ENCODE results near the gene EFCAB5.
"Not testable (repeated sequence)": the region's sequence is repeated elsewhere in the genome, so short reads cannot be mapped to it uniquely, and the experiment has no call there.

The EFCAB5 gene

DNA sequence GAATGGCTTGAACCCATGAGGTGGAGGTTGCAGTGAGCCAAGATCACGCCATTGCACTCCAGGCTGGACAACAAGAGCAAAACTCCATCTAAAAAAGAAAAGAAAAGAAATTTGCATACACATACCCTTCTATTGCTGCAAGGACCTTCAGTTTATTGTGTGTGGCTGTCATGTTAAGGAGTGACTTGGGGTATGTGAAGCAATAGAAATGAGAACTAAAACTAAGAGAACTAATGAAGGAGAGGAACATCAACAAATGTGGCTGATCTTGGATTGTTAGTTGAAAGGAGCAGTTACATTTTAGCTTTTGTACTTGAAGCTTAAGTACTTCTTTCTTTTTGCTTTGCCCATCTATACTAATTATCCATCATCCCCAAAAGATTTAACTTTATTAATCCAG, 162.5 kb downstream of the EFCAB5 start:
- DNase-seq = no peak

DNA sequence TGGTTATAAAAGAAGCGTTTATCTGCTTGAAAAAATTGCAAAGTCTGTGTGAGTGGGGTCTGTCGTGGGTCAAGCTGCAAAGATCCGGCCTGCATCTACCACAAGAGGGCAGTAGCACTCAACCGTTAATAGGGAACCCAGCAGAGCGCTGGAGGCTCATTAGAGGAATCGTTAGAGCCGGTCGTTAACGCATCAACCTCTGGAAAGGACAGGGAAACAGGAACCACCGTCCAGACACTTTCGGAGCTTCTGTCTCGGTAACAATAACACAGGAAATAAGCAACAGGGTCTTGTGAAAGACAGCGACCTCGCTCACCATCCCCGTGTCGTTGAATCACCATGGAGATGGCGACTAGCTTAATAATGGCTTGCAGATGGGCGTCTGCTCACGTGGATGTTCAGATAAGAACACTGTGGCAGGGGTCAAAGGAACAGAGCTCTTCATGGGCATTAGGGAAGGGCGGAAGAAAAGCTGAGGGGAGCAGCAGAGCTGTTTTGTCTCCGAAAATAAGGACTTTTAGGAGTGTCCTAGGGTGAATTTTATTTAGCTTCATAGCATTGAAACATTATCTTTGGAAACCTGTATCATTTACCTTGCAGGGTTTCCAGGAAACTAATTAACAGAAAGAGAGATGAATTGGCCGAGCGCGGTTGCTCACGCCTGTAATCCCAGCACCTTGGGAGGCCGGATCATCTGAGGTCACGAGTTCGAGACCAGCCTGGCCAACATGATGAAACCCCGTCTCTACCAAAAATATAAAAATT, 163.3 kb downstream of the EFCAB5 start:
- DNase-seq = peak; percentile 87

DNA sequence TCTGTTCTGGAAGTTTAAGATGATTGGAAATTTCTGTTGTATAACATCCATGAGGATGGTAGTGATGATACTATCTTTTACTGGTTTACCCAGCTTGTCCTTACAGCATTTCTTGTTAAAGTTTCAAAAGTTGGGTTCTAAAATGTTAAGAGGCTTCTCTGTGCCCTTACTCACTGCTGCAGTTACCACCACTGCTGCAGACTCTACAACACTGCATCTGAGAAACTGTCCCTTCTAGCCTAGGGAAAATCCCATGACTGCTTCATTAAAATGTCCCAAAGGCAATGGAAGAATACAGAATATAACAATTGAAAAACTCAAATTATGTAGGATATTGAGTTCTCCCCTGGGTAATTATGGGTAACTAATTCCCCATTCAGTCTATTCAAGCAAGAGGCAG, 171.4 kb downstream of the EFCAB5 start:
- no peak for DNase-seq

DNA sequence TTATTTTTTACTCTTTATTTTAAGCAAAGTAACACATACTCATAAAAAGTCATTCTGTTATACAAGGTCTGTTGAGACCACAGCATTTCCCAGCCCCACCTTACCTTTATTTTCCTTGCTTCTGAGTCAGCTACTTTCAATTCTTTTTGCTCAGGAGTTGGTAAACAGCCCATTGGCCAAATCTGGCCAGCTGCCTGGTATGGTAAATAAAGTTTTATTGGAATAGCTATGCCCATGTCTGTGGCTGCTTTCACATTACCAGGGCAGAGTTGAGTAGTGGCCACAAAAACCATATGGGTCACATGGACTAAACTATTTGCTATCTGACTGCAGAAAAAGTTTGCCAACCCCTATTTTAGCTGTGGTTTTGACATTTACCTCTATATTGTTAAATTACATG, 171.8 kb downstream of the EFCAB5 start:
- DNase-seq = no peak

DNA sequence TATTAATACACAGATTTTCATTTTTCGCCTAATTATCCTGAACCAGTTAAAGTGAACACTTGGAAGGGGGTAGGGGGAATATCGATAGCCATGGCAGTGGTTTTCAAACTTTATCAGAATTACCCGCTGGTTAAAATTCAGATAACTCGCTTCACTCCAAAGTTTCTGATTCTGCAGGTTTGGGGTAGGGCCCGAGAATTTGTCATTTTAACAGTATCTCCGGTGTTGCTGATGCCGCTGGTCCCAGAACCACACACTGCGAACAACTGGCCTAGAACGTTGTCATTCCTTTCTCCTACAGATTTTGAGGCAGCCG, 174.9 kb downstream of the EFCAB5 start:
- no peak for DNase-seq

DNA sequence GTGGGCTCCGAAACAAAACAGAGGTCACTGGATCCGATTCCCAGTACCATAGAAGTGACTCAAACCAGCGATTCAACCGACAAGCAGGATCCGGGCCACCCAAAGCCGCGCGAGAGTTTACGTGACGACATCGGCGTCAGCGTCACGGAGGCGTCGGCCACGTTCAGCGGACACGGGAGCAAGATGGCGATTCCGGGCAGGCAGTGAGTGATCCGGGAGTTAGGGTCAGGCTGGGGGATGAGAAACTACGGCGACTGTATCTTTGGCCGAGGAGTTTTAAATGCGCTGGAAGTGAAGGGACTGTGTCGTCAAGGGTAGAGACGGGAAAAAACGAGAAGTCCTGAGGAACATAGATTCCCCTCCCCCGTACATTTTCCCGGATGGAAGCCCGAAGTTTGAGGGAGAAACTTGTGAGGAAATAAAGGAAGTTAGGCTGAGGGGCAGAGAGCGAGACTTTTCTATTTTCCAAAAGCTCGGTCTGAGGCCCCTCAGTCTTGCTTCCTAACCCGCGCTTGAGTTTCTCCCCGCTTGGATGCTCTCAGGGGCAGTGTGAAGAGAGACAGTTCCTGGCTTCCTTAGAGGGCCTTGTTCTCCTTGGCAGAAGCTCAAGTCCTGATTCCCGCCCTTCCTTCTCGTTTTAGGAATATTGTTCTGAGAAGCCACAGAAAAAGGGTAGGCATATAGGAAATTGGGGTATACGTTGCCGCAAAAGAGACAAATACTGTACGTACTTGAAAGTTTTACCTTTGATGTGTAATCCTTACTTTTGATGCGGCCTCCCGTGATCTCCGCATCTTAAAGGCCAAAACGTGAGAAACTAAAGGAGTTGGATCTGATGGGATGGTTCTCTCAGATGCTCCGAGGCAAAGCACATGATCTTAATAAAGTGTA, 175.5 kb downstream of the EFCAB5 start, which contains the start of gene NSRP1:
TSS of gene NSRP1 (plus strand) at position 156 of the 891 bp plus-strand sequence. CDS start at position 184, 28 bp downstream.
- peak; percentile 37 for DNase-seq

DNA sequence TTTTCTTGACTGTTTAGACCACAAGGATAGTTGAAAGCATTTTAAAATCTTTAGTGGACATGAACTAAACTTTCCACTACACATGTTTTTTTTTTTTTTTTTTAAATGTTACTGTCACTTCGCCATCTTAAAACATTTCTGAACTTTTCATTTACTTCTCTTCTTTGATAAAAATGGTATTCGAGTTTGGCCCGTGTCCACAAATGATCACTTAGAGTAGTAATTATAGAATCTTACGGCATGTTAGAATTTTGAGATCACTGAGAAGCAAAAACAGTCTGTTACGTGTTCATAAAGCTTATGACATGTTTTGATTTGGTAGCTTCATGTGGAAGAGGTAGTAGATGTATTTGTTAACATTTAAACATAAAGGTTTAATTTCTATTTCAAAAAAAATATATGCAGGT, 176.2 kb downstream of the EFCAB5 start:
- no peak for DNase-seq

DNA sequence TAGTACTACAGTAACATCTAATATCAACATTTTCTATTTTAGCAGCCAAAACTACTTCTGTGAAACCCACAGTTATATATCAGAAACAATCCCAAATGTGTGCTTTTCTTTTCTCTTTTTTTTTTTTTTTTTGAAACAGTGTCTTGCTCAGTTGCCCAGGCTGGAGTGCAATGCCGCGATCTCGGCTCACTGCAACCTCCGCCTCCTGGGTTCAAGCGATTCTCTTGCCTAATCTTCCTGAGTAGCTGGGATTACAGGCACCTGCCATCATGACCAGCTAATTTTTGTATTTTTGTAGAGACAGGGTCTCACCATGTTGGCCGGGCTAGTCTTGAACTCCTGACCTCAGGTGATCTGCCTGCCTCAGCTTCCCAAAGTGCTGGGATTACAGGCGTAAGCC, 177.2 kb downstream of the EFCAB5 start:
- DNase-seq = not testable (repeated sequence)

DNA sequence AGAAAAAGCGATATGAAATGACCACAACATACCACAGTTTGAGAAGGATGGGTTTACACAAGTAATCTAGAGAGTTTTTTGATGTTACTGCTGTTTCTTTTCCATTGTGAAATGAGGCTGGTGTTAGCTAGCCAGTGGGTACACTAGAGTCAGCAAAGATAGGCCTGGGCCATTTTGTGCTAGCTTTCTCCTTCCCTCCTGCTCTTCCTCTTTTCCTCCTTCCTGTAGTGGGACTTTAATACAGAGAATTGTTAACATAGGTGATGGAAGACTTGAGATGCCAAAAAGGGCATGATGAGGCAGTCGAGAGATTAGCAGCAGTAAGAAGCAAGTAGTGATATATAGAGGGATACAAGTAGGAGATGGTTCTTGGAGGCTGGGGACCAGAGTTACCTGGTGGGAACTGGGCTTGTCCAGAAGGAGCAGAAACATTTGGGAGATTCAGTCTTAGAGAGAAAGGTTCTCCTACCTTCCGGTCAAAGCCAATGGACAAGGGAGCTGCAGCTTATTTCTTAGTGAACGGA, 182.9 kb downstream of the EFCAB5 start:
- no peak for DNase-seq

DNA sequence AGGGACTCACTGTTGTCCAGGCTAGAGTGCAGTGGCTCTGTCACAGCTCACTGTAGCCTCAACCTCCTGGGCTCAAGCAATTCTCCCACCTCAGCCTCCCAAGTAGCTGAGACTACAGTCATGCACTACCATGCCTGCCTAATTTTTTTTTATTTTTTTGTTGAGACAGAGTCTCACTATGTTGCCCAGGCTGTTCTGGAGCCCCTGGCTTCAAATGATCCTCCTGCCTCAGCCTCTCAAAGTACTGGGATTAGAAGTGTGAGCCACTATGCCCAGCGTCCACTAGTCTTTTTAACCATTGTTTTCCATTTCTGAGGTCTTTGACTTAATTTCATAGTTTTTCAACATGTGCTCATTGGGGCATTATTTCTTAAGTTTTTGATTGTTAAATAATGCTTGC, 188.7 kb downstream of the EFCAB5 start:
- no peak for DNase-seq

DNA sequence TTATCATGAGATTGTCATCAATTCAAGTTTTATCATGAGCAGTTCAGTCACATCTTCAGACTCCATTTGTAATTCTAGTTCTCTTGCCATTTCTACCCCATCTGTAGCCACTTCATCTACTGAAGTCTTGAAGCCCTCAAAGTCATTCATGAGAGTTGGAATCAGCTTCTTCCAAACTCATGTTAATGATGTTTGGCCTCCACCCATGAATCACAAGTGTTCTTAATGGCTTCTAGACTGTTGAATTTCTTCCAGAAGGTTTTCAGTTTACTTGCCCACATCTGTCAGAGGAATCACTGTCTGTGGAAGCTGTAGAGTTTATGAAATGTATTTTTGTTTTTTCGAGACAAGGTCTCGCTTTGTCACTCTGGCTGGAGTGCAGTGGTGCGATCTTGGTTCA, 191.2 kb downstream of the EFCAB5 start:
- DNase-seq = no peak

DNA sequence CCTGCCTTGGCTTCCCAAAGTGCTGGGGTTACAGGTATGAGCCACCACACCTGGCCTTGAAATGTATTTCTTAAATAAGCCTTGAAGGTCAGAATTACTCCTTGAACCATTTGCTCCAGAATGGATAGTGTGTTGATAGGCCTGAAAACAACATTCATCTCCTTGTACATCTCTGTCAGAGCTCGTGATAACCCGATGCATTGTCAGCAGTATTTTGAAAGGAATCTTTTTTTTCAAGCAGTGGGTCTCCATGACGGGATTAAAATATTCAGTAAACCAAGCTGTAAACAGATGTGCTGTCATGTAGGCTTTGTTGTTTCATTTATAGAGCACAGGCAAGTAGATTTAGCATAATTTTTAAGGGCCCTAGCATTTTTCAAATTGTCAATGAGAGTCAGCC, 191.8 kb downstream of the EFCAB5 start:
- DNase-seq = no peak

DNA sequence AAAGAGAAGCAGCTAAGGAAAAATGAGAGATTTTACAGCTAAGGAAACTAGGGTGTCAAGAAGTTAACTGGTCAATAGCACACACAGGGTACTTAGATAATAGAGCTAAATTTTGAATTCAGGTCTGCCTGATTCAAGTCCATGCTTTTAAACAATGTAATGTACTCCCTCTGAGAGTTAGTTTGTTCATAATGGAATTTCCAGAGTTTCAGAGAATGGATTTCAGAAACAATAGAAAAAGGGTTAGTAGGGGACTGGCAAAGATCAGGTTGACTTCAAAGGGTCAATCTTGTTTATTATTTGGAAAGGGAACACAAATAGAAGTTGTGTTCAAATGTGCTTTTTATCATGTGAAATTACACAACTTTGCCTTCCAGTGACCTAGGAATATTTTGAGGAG, 193.1 kb downstream of the EFCAB5 start:
- DNase-seq = no peak

DNA sequence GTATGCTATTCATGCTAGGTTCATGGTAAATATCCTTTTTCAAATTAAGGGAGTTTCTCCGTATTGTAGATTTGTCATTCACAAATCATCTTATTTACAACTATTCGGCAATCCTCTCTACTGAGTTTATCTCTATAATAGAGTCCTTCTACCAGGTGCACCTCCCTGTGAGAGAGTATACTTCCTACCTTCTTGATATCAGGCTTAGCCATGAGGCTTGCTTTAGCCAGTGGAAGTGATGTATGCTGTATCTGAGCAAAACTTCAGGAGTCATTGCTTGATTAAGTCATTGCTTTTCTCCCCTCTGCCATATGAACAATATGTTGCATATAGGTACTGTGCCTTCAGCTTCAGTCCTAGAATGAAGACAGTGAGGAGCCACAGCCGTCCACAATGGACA, 195.7 kb downstream of the EFCAB5 start:
- no peak for DNase-seq

DNA sequence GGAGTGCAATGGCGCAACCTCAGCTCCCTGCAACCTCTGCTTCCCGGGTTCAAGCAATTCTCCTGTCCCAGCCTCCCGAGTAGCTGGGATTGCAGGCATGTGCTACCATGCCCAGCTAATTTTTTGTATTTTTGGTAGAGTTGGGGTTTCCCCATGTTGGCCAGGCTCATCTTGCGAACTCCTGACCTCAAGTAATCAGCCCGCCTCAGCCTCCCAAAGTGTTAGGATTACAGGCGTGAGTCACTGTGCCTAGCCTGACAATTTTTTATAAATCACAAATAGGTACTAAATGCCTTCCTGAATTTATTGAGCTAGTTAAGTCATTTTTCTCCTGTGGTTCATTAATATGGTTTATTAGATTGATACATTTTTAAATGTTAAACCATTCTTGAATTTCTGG, 206.4 kb downstream of the EFCAB5 start:
- not testable (repeated sequence) for DNase-seq

DNA sequence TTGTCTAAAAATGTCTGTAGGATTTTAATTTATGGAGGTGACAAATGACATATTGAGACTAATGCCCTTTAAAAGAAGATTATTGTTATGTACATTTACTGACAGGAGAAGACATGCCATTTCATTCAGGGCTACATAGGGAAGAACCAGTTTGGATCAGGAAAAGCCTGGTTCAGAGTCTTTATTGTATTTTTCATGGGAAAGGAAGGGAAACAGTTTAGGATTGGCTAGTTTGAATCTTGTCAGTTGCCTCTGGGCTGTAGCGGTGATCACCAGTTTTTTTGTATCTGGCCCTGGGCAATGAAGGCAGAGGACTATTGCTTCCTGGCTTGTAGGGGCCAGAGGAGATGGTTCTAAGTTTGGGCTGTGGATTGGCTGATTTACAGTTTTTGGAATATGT, 206.9 kb downstream of the EFCAB5 start:
- no peak for DNase-seq

DNA sequence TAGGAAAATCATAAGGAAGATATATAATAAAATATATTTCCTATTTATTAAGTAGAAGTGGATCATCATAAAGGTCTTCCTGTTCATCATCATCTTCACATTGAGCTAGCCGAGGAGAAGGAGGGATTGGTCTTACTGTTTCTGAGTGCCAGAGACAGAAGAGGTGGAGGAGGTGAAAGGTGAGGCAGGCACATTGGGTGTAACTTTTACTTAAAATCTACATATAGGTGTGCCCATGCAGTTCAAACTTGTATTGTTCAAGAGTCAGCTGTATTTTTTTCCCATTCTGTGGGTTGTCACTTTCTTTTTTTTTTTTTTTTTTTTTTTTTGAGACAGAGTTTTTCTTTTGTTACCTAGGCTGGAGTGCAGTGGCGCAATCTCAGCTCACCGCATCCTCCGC, 210.0 kb downstream of the EFCAB5 start:
- no peak for DNase-seq

DNA sequence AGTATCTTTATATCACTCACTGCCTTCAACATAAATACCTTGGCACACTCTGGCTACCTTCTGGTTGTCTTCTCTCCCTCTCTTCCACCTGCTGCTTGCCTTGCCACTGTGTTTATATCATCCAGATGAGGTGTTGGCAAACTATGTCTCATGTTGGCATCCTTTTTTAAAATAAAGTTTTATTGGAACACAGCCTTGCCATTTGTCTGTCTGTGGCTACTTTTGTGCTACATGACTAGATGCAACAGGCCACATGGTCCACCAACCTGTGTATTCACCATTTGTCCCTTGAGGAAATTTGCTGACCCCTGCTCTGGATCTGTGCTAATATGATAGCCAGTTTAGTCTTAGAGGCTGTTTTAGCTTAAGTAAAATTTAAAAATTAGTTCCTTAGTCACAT, 212.0 kb downstream of the EFCAB5 start:
- no peak for DNase-seq

DNA sequence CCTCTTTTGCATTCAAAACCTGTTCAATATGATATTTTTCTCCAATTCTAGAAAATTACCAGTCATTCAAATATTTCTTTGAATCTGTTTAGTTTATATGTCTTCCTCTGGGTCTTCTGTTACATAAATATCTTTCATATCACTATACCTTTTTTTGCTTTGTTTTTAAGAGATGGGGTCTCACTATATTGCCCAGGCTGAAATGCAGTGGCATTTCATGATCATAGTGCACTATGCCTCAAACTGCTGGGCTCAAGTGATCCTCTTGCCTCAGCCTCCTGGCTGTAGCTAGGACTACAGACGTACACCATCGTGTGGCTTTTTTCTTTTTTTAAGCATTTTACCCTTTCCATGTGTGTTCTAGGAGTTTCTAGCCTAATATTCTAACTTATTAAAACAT, 214.0 kb downstream of the EFCAB5 start:
- DNase-seq = no peak
